HG02798 (cell line): ENCODE results near the gene GPNMB.

Source experiments
- ATAC-seq: cut with Tn5 transposase; IDR thresholded peaks from one replicate; pipeline ENCODE4 v1.9.1; 2021; ENCODE audit warnings: mild to moderate bottlenecking; ENCODE audit not compliant: unreplicated experiment, poor library complexity

The GPNMB gene

GRCh38 chr7:23226844-23227450 is 19.6 kb upstream of the GPNMB start:
- no peak for ATAC-seq

GRCh38 chr7:23228412-23228811 is 18.2 kb upstream of the GPNMB start:
- ATAC-seq, result no peak

GRCh38 chr7:23230641-23231101 is 15.9 kb upstream of the GPNMB start:
- no peak for ATAC-seq

GRCh38 chr7:23232966-23233365 is 13.6 kb upstream of the GPNMB start:
- ATAC-seq, result no peak

- peak; percentile 98 for ATAC-seq
These were observed 11.8 kb upstream of the GPNMB start for GRCh38 chr7:23234569-23235296.

- no peak for ATAC-seq
These were observed 10.8 kb upstream of the GPNMB start for GRCh38 chr7:23235813-23236221.

GRCh38 chr7:23237000-23237399 is 9.6 kb upstream of the GPNMB start:
- ATAC-seq, result no peak

GRCh38 chr7:23238983-23239652 is 7.5 kb upstream of the GPNMB start:
- no peak for ATAC-seq

GRCh38 chr7:23239698-23240097 is 6.9 kb upstream of the GPNMB start:
- no peak for ATAC-seq

- no peak for ATAC-seq
These were observed 4.3 kb upstream of the GPNMB start for GRCh38 chr7:23242321-23242720.

GRCh38 chr7:23242935-23243334 is 3.6 kb upstream of the GPNMB start:
- no peak for ATAC-seq

GRCh38 chr7:23247046-23247602 is 549 bp downstream of the GPNMB start:
- no peak for ATAC-seq

GRCh38 chr7:23247603-23248335 is 1.2 kb downstream of the GPNMB start:
- no peak for ATAC-seq

GRCh38 chr7:23249486-23249885 is 2.9 kb downstream of the GPNMB start:
- ATAC-seq, result no peak

GRCh38 chr7:23254051-23254681 is 7.6 kb downstream of the GPNMB start:
- no peak for ATAC-seq

- ATAC-seq, result no peak
These were observed 10.2 kb downstream of the GPNMB start for GRCh38 chr7:23256731-23257130.

GRCh38 chr7:23260371-23260770 is 13.8 kb downstream of the GPNMB start:
- no peak for ATAC-seq

GRCh38 chr7:23261843-23262452 is 15.4 kb downstream of the GPNMB start:
- ATAC-seq, result peak; percentile 84

- no peak for ATAC-seq
These were observed 18.4 kb downstream of the GPNMB start for GRCh38 chr7:23264916-23265458.
